Stimulated activated CD4-positive, alpha-beta T cell treated with anti-CD3 and anti-CD28 coated beads, Interleukin-1b, Interleukin-23, amount 100 ng/mL, for 4 hours (primary cell): ENCODE results near the gene ZER1.
A peak's percentile ranks its signal among the peaks of the same experiment; 100 is the strongest.
"Not testable (repeated sequence)": the region's sequence is repeated elsewhere in the genome, so short reads cannot be mapped to it uniquely, and the experiment has no call there.

Source experiments
- DNase-seq, 2 donors: peaks; one replicate each; pipeline ENCODE4 v3.0.0-alpha.2; 2020; ENCODE audit warnings: low read depth in 2 of 2

ZER1 gene

GRCh38 chr9:128787659-128788058 lies 15.9 kb upstream of the ZER1 start:
- DNase-seq, result no peak

DNA sequence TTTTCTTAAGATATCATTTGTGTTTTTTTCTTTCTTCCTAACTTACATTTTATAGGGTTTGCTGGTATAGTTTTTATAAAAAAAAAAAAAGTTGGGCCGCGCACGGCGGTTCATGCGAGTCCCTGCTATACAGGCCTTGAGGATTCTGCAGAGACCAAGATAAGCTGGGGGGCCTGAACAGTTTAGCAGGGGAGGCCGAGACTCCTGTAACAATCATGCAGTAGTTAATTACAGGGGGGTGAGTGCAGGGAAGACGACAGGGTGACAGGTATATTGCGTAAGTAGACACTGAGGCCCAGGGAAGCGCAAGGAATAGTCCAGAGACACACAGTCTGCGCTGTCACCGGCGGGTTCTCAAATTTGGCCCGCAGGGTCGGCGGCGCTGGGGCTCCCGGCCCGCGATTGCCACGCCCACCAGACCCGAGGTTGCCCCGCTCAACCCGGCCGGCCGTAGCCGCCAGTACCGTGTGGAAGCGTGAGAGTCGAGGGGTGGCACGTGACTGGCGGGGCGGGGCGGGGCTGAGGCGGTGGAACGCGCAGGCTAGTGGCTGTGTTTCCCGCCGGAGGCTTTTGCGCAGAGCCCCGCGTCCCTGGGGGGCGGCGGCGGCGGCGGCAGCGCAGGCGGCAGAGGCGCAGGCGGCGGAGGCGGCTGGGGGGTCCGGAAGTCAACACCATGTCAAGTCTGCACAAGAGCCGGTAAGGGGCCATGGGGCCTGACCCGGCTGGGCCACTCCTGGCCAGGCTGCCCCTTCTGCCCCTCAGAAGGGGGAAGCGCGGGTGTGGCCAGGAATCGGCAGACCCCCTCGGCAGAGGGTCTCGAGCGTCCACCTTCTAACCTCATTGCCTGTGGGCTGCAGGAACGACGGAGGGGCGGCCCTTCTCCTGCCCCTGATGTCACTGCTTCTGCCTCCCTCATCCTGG lies 15.2 kb upstream of the ZER1 start, which contains the start of gene TBC1D13:
Gene TBC1D13, plus strand, starts transcription at position 573 of the 921 bp plus-strand sequence. Its CDS starts 101 bp downstream, at position 674.
- peak; percentile 85 to 88 for DNase-seq

- no peak for DNase-seq
Measured at GRCh38 chr9:128785427-128785826, 13.7 kb upstream of the ZER1 start.

GRCh38 chr9:128782669-128783068 lies 10.9 kb upstream of the ZER1 start:
- DNase-seq, result no peak

GRCh38 chr9:128781187-128782070 lies 9.7 kb upstream of the ZER1 start:
- no peak for DNase-seq

DNA sequence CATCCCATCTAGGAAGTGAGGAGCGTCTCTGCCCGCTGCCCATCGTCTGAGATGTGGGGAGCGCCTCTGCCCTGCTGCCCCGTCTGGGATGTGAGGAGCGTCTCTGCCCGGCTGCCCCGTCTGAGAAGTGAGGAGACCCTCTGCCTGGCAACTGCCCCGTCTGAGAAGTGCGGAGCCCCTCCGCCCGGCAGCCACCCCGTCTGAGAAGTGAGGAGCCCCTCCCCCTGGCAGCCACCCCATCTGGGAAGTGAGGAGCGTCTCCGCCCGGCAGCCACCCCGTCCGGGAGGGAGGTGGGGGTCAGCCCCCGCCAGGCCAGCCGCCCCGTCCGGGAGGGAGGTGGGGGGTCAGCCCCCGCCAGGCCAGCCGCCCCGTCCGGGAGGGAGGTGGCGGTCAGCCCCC lies 8.4 kb upstream of the ZER1 start:
- not testable (repeated sequence) for DNase-seq

- DNase-seq, result no peak
Measured at GRCh38 chr9:128774804-128775203, 3.1 kb upstream of the ZER1 start.

GRCh38 chr9:128773049-128773448 lies 1.3 kb upstream of the ZER1 start:
- DNase-seq, result no peak

DNA sequence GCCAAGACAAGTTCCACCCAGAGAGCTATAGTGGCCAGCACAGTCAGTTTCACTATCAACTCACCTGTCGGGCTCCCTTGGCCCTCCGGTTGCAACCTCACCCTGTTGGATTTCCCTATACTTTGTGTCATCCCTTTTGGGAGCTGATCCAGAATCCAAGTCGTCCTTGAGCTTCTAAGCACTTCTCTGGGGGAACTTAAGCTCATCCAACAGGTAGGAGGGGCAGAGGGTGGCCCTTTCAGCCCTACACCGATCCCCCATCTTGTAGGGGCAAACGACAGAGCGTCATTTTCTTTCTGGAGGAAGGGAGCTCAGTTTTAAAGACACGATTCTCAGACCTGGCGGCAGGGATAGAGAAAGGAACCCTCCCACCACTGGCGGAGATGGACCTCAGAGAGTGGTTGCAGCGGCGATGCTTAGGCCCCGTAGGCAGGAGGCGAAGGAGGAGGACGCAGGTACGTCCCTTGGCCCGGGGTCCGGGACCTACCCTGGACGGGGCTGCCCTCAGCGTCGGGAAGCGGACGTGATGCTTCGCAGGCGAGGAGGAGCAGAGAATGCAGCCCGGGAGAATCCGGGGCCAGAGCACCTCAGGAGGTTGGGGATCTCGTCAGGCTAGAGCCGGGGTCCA lies 519 bp downstream of the ZER1 start:
- DNase-seq, result no peak

- no peak for DNase-seq
Measured at GRCh38 chr9:128770286-128771030, 1.3 kb downstream of the ZER1 start.

GRCh38 chr9:128768606-128769005 lies 3.1 kb downstream of the ZER1 start:
- DNase-seq, result no peak

- no peak for DNase-seq
Measured at GRCh38 chr9:128765499-128765898, 6.2 kb downstream of the ZER1 start.

- DNase-seq, result no peak
Measured at GRCh38 chr9:128764361-128764760, 7.4 kb downstream of the ZER1 start.

- no peak for DNase-seq
Measured at GRCh38 chr9:128762671-128763449, 8.9 kb downstream of the ZER1 start.

- DNase-seq, result no peak
Measured at GRCh38 chr9:128757602-128758001, 14.1 kb downstream of the ZER1 start.

- no peak for DNase-seq
Measured at GRCh38 chr9:128753627-128754026, 18.1 kb downstream of the ZER1 start.

GRCh38 chr9:128750926-128751595 lies 20.7 kb downstream of the ZER1 start:
- DNase-seq, result no peak

DNA sequence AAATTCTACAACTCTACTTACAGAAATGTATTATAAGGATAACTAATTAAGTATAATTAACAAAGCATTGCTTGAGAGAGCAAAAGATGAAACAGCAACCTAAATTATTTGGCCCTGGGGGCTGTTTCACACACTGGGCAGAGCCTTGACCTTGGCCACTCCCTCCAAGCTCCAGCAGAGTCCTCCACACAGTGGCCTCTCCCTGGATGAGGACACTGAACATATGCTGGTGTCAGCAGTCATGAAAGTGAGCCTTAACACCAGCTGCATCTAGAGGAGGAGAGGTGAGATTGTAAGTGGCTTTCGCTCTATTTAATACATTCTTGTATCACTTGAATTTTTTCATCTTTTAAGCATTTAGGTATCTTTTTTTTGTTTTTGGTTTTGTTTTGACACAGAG lies 24.5 kb downstream of the ZER1 start:
- DNase-seq, result no peak

DNA sequence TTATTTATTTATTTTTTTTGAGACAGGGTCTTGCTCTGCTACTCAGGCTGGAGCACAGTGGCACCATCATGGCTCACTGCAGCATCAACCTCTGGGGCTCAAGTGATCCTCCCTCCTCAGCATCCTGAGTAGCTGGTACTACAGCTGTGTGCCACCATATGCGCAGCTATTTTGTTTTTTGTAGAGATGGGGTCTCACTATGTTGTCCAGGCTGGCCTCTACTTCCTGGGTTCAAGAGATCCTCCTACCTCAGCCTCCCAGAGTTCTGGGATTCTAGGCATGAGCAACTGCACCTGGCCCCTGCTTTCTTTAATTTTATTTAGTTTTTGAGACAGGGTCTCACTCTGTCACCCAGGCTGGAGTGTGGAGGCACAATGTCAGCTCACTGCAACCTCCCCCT lies 28.3 kb downstream of the ZER1 start:
- no peak for DNase-seq

- DNase-seq, result no peak
Measured at GRCh38 chr9:128742401-128742800, 29.3 kb downstream of the ZER1 start.
